ENCODE results near the gene CACNA1A. TPM values are rescaled to one million over a fixed set of nuclear protein-coding genes. Genes with fewer than 3 reads are reported as not detected.

CACNA1A gene
- total RNA-seq, 3 donors from 2014 or later, result 2.3 to 10.1 (median 5.7) TPM

GRCh38 chr19:13396250-13397080, 109.8 kb downstream of the CACNA1A start:
- Histone ChIP-seq H3K4me1 (ENCODE audit: low read depth) (no peaks in the 10 kb centered on the region), H3K4me3 (no peak overlapping the region), H3K9me3 (no peaks in the 10 kb centered on the region), H3K36me3 (ENCODE audit: low read depth) (no peaks in the 10 kb centered on the region)
- intact Hi-C loops (cut with DNase I, micrococcal nuclease), result no loop called here
- peak; percentile 25 for ATAC-seq
- peak in 1 of 3 donors; percentile 9 for DNase-seq
- no peak for TF ChIP-seq CTCF (IDR thresholded peaks at IDR 0.05)

GRCh38 chr19:13382633-13382938, 123.7 kb downstream of the CACNA1A start:
- Histone ChIP-seq H3K9me3 (no peaks in the 10 kb centered on the region), H3K4me3 (no peak overlapping the region), H3K36me3 (ENCODE audit: low read depth) (no peaks in the 10 kb centered on the region), H3K4me1 (ENCODE audit: low read depth) (no peaks in the 10 kb centered on the region)
- ATAC-seq (no peak), DNase-seq (no peak)
- no peak for TF ChIP-seq CTCF (IDR thresholded peaks at IDR 0.05)
- intact Hi-C loops (cut with DNase I, micrococcal nuclease), result no loop called here

DNA sequence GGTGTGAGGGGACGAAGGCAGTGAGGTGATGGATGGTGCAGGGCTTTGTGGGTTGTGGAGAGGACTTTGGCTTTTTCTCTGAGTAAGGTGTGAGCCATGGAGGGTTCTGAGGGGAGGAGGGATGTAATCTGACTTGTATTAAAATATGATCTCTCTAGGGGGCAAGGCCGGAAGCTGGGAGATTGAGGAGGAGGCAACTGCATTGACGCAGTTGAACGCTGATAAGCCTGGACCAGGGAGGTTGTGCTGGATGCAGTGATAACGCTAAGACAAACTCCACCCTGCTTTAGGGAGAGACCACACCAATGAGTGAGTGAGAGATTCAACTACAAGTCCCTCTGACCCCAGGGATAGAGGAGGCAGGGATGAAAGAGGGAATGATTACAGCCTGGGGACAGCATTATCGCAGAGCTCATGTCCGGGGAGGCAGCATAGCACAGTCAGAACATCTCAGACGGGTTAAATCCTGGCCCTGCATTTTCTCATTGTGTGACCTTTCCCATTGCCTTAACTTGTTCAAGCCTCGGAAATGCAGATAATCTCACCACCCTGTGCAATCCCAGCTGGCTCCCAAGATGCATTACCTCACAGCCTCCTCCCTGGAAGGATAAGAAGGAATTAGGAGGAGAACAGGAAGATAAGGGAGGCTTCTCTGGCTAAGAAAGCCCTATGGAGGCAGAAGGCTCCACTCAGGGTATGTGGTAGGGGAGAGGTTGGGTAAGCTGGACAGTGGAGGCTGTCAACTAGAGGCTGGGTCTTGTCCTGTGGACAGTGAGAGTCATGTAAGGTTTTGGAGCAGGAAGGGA, 124.2 kb downstream of the CACNA1A start:
- no peaks in the 10 kb centered on the region for H3K9me3 ChIP-seq
- no peak for TF ChIP-seq CTCF (IDR thresholded peaks at IDR 0.05)
- no peak overlapping the region for H3K4me3 ChIP-seq
- no peak for ATAC-seq
- intact Hi-C loops (cut with DNase I, micrococcal nuclease), result no loop called here
- H3K4me1 ChIP-seq (ENCODE audit: low read depth), result no peaks in the 10 kb centered on the region
- H3K36me3 ChIP-seq (ENCODE audit: low read depth), result no peaks in the 10 kb centered on the region
- DNase-seq, result no peak

GRCh38 chr19:13376537-13376936, 129.7 kb downstream of the CACNA1A start:
- Histone ChIP-seq H3K4me1 (ENCODE audit: low read depth) (no peaks in the 10 kb centered on the region), H3K4me3 (no peak overlapping the region), H3K36me3 (ENCODE audit: low read depth) (no peaks in the 10 kb centered on the region), H3K9me3 (no peaks in the 10 kb centered on the region)
- DNase-seq (no peak), ATAC-seq (no peak)
- no peak for TF ChIP-seq CTCF (IDR thresholded peaks at IDR 0.05)
- intact Hi-C loops (cut with DNase I, micrococcal nuclease), result no loop called here

DNA sequence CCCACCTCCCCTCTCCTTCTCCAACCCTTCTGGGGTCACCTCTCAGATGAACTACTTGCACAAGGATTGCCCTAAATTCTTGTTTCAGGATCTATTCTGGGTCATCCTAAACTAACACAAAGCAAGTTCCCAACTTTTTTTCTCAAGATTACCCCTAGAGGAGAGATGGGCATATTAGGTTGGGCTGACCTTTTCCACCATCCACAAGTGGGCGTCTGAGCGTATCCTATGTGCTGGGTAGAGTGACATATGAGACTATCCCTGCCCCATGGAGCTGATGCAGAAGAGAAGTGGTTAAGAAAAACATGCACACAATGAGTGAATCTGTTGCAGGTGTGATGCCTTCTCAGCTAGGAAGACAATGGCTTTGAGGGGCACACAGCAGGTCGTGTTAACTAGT, 132.7 kb downstream of the CACNA1A start:
- Histone ChIP-seq H3K4me3 (no peak overlapping the region), H3K36me3 (ENCODE audit: low read depth) (no peaks in the 10 kb centered on the region), H3K4me1 (ENCODE audit: low read depth) (no peaks in the 10 kb centered on the region), H3K9me3 (no peaks in the 10 kb centered on the region)
- DNase-seq (no peak), ATAC-seq (no peak)
- intact Hi-C loops (cut with DNase I, micrococcal nuclease), result no loop called here
- TF ChIP-seq CTCF (IDR thresholded peaks at IDR 0.05), result no peak

Data from mucosa of descending colon (tissue), 3 donors.